22Rv1 (cell line): ENCODE results near the gene PRDM9.

Source experiments
- CTCF ChIP-seq: fragments of 450-650 bp; IDR thresholded peaks from 2 replicates; pipeline ENCODE4 v1.5.1; 2017; ENCODE audit warnings: mild to moderate bottlenecking
- ZFX ChIP-seq: fragments of 450-650 bp; IDR thresholded peaks from 2 replicates; pipeline ENCODE4 v1.6.1; 2017; ENCODE audit warnings: antibody characterized with exemption, borderline replicate concordance

- TF ChIP-seq CTCF (no peak), ZFX (no peak)
Observed at GRCh38 chr5:23525751-23526150, 18.3 kb downstream of the PRDM9 start.
